Fibroblast of lung (primary cell): ENCODE results near the gene PSMC4.

ENCODE experiments used
- CTCF ChIP-seq, 2 donors: IDR thresholded peaks in 1 of 2; conservative IDR thresholded peaks in 1 of 2; 1 replicate in 1 of 2; 2 replicates in 1 of 2; pipeline ENCODE4 v1.5.1; 2011 to 2012; ENCODE audit warnings: low read length in 2 of 2, control low read depth in 1 of 2, inconsistent platforms in 1 of 2, low read depth in 1 of 2, mild to moderate bottlenecking in 1 of 2
- EZH2 ChIP-seq: IDR thresholded peaks from 2 replicates; pipeline ENCODE4 v1.5.1; 2012; ENCODE audit warnings: low read length, control low read depth, mild to moderate bottlenecking; ENCODE audit errors: missing control alignments

DNA sequence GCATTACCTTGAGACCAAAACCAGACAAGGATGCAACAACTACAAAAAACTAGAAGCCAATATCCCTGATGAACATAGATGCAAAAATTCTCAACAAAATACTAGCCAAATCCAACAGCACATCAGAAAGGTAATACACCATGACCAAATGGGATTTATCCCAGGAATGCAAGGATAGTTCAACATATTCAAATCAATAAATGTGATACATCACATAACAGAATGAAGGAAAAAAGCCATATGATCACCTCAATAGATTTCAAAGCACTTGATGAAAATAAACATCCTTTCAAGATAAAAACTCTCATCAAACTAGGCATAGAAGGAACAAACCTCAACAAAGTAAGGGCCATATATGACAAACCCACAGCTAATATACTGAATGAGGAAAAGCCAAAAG is 15.7 kb downstream of the PSMC4 start:
- TF ChIP-seq CTCF (conservative IDR thresholded peaks at IDR 0.05 in 1 of 2, IDR thresholded peaks at IDR 0.05 in 1 of 2; ENCODE audit: low read depth in 1 of 2, low read length in 2 of 2) (no peak), EZH2 (no peak)
